ENCODE results near the gene ZSWIM1. TPM values are rescaled to one million over a fixed set of nuclear protein-coding genes. Genes with fewer than 3 reads are reported as not detected.

ZSWIM1 gene
- total and polyA plus RNA-seq, 10 donors: 3.7 to 16.1 (median 11.1) TPM

DNA sequence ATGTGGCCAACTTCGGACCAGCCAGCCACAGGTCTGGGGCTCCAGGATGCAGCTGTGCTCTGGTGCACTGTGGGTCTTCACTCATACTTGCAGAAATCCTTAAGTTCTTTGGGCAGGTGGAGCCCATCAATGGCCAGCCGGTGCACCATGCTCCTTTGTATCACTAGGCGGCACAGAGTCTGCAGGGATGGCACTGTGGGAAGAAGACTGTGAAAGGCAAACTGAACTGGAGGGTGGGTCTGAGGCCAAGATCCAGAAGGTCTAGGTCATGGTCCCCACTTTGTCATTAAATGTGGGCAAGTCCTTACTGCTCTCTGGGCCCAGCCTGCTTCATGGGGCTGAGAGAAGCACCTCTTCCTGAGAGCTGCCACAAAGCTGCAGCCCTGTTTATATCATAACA, 7.7 kb downstream of the ZSWIM1 start:
- H3K27me3 ChIP-seq (replicated peaks in 1 of 7): no peaks in the 10 kb centered on the region
- DNase-seq: no peak
- intact Hi-C loops (cut with DNase I; ENCODE audit: low total_unique reads): loop anchor here (10.0 kb wide), 1 partner anchor 94 kb away; the partner anchor contains the start of genes DNTTIP1 and WFDC3
- H3K4me3 ChIP-seq: no peak overlapping the region
- H3K9me3 ChIP-seq: no peaks in the 10 kb centered on the region
- WGBS, 5 donors: 63 to 94% (median 86%) methylated on average over 1 to 3 of the region's 3 CpGs
- TF ChIP-seq POLR2A (IDR thresholded peaks at IDR 0.05) (no peak), POLR2AphosphoS5 (IDR thresholded peaks at IDR 0.05) (peak in 1 of 3 donors; percentile 29)
- TF ChIP-seq, protein P1, sequence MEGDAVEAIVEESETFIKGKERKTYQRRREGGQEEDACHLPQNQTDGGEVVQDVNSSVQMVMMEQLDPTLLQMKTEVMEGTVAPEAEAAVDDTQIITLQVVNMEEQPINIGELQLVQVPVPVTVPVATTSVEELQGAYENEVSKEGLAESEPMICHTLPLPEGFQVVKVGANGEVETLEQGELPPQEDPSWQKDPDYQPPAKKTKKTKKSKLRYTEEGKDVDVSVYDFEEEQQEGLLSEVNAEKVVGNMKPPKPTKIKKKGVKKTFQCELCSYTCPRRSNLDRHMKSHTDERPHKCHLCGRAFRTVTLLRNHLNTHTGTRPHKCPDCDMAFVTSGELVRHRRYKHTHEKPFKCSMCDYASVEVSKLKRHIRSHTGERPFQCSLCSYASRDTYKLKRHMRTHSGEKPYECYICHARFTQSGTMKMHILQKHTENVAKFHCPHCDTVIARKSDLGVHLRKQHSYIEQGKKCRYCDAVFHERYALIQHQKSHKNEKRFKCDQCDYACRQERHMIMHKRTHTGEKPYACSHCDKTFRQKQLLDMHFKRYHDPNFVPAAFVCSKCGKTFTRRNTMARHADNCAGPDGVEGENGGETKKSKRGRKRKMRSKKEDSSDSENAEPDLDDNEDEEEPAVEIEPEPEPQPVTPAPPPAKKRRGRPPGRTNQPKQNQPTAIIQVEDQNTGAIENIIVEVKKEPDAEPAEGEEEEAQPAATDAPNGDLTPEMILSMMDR (IDR thresholded peaks at IDR 0.05 in 8 of 11, conservative IDR thresholded peaks at IDR 0.05 in 3 of 11): no peak
- peaks cover 0 to 64% (median 12%) of the 10 kb centered on the region in 6 donors for H3K36me3 ChIP-seq
- H3K4me1 ChIP-seq: peaks cover 41 to 81% (median 67%) of the 10 kb centered on the region in 6 donors
- H3K27ac ChIP-seq: peak overlapping the region in 1 of 8 donors; percentile 90

GRCh38 chr20:45890077-45890984, 9.3 kb downstream of the ZSWIM1 start:
- peak overlapping the region; percentile 72 to 98 (median 89) for H3K4me3 ChIP-seq
- TF ChIP-seq POLR2A (IDR thresholded peaks at IDR 0.05) (peak in 1 of 3 donors; percentile 9), POLR2AphosphoS5 (IDR thresholded peaks at IDR 0.05) (peak; percentile 68 to 80 (median 70))
- TF ChIP-seq, protein P1 (IDR thresholded peaks at IDR 0.05 in 8 of 11, conservative IDR thresholded peaks at IDR 0.05 in 3 of 11): peak; percentile 12 to 78 (median 61)
- WGBS, 5 donors: 2 to 5% (median 2%) methylated on average over 25 to 79 of the region's 79 CpGs
- H3K4me1 ChIP-seq: peaks cover 33 to 76% (median 59%) of the 10 kb centered on the region in 6 donors
- peaks cover 0 to 64% (median 26%) of the 10 kb centered on the region in 6 donors for H3K36me3 ChIP-seq
- H3K27me3 ChIP-seq (replicated peaks in 1 of 7): no peaks in the 10 kb centered on the region
- H3K9me3 ChIP-seq: no peaks in the 10 kb centered on the region
- peak; percentile 92 for DNase-seq
- intact Hi-C loops (cut with DNase I; ENCODE audit: low total_unique reads): no loop called here
- H3K27ac ChIP-seq: peak overlapping the region; percentile 72 to 90 (median 86)

DNA sequence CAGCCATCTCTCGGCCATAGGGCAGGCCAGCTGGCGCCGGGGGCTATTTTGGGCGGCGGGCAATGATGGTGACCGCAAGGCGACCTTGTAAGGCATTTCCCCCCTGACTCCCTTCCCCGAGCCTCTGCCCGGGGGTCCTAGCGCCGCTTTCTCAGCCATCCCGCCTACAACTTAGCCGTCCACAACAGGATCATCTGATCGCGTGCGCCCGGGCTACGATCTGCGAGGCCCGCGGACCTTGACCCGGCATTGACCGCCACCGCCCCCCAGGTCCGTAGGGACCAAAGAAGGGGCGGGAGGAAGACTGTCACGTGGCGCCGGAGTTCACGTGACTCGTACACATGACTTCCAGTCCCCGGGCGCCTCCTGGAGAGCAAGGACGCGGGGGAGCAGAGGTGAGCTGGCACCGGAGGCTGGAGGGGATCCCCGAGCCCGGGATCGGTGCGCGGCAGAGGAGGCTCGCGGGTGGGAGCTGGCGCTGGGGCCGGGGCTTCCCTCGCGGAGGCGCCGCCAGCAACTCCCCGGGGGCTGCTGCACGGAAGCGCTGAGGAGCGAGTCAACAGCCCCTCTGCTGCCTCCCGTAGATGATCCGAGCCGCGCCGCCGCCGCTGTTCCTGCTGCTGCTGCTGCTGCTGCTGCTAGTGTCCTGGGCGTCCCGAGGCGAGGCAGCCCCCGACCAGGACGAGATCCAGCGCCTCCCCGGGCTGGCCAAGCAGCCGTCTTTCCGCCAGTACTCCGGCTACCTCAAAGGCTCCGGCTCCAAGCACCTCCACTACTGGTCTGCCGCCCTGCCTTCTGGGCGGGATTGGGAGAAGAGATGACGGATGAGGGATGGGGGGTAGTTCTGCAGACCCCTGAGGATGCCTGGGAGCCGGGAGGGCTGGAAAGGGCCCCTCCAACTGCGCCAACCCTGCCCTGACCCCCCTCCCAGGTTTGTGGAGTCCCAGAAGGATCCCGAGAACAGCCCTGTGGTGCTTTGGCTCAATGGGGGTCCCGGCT, 10.3 kb downstream of the ZSWIM1 start, which contains the start of the genes CTSA and NEURL2:
Gene CTSA, plus strand, starts transcription at position 351 of the 999 bp plus-strand sequence. Its CDS starts 234 bp downstream, at position 585.
Gene NEURL2, minus strand, starts transcription at position 224 of the 999 bp plus-strand sequence. Its CDS starts 217 bp downstream, at position 7.
- WGBS, 5 donors: 1 to 2% (median 1%) methylated on average over 51 to 78 of the region's 78 CpGs
- TF ChIP-seq POLR2A (IDR thresholded peaks at IDR 0.05) (peak in 2 of 3 donors; percentile 19 to 39), POLR2AphosphoS5 (IDR thresholded peaks at IDR 0.05) (peak; percentile 94 to 96 (median 95))
- TF ChIP-seq, protein P1 (IDR thresholded peaks at IDR 0.05 in 8 of 11, conservative IDR thresholded peaks at IDR 0.05 in 3 of 11): peak in 2 of 11 experiments; percentile 16 to 23
- peaks cover 0 to 66% (median 34%) of the 10 kb centered on the region in 6 donors for H3K36me3 ChIP-seq
- peaks cover 30 to 66% (median 52%) of the 10 kb centered on the region in 6 donors for H3K4me1 ChIP-seq
- no peaks in the 10 kb centered on the region for H3K9me3 ChIP-seq
- H3K27ac ChIP-seq: peak within 1 kb of the TSS; percentile 72 to 90 (median 86)
- H3K4me3 ChIP-seq: peak within 1 kb of the TSS; percentile 72 to 98 (median 89)
- peak; percentile 97 for DNase-seq
- H3K27me3 ChIP-seq (replicated peaks in 1 of 7): no peaks in the 10 kb centered on the region
- intact Hi-C loops (cut with DNase I; ENCODE audit: low total_unique reads): no loop called here
